GM08714 (cell line): ENCODE measurements around the gene FOXF1.

Source experiments
- H3K4me3 ChIP-seq: fragments of 200-500 bp; sonication (Bioruptor generic); 2 replicates; pipeline ENCODE4 v1.5.1; 2014; ENCODE audit warnings: mild to moderate bottlenecking, low read length, inconsistent platforms
- ZNF274 ChIP-seq: IDR thresholded peaks from 2 replicates; pipeline ENCODE4 v1.6.1; 2012; ENCODE audit warnings: mild to moderate bottlenecking, low read depth, low read length

FOXF1 gene

GRCh38 chr16:86514481-86515376, 4.4 kb downstream of the FOXF1 start:
- no peak overlapping the region for H3K4me3 ChIP-seq
- TF ChIP-seq ZNF274, result no peak

- H3K4me3 ChIP-seq, result no peak overlapping the region
- no peak for TF ChIP-seq ZNF274
Observed at GRCh38 chr16:86515413-86515776, 5.1 kb downstream of the FOXF1 start.

GRCh38 chr16:86515777-86516622, 5.7 kb downstream of the FOXF1 start:
- H3K4me3 ChIP-seq, result no peak overlapping the region
- no peak for TF ChIP-seq ZNF274

- no peak for TF ChIP-seq ZNF274
Observed at GRCh38 chr16:86516623-86517003, 6.3 kb downstream of the FOXF1 start.

GRCh38 chr16:86517033-86517432, 6.7 kb downstream of the FOXF1 start:
- H3K4me3 ChIP-seq, result no peak overlapping the region
- TF ChIP-seq ZNF274, result no peak

More at GRCh38 chr16:86516623-86517003, 6.3 kb downstream of the FOXF1 start:
- no peak overlapping the region for H3K4me3 ChIP-seq

- TF ChIP-seq ZNF274, result no peak
- H3K4me3 ChIP-seq, result no peak overlapping the region
Observed at GRCh38 chr16:86517652-86518258, 7.4 kb downstream of the FOXF1 start.

GRCh38 chr16:86519007-86519648, 8.8 kb downstream of the FOXF1 start:
- TF ChIP-seq ZNF274, result no peak
- no peak overlapping the region for H3K4me3 ChIP-seq

GRCh38 chr16:86519649-86520316, 9.5 kb downstream of the FOXF1 start:
- no peak overlapping the region for H3K4me3 ChIP-seq
- TF ChIP-seq ZNF274, result no peak

- TF ChIP-seq ZNF274, result no peak
- H3K4me3 ChIP-seq, result no peak overlapping the region
Observed at GRCh38 chr16:86520317-86521210, 10.2 kb downstream of the FOXF1 start.

GRCh38 chr16:86521236-86522197, 11.2 kb downstream of the FOXF1 start:
- TF ChIP-seq ZNF274, result no peak
- no peak overlapping the region for H3K4me3 ChIP-seq

- no peak overlapping the region for H3K4me3 ChIP-seq
- no peak for TF ChIP-seq ZNF274
Observed at GRCh38 chr16:86522634-86523033, 12.3 kb downstream of the FOXF1 start.
